Bone marrow (tissue), 2 donors: ENCODE measurements around the gene FARP1.
"Not testable (repeated sequence)": the region's sequence is repeated elsewhere in the genome, so short reads cannot be mapped to it uniquely, and the experiment has no call there.

ENCODE experiments used
- DNase-seq, 2 donors: peaks; one replicate each; lab custom pipeline; 2025; lab: John Stamatoyannopoulos, UW

The FARP1 gene

DNA sequence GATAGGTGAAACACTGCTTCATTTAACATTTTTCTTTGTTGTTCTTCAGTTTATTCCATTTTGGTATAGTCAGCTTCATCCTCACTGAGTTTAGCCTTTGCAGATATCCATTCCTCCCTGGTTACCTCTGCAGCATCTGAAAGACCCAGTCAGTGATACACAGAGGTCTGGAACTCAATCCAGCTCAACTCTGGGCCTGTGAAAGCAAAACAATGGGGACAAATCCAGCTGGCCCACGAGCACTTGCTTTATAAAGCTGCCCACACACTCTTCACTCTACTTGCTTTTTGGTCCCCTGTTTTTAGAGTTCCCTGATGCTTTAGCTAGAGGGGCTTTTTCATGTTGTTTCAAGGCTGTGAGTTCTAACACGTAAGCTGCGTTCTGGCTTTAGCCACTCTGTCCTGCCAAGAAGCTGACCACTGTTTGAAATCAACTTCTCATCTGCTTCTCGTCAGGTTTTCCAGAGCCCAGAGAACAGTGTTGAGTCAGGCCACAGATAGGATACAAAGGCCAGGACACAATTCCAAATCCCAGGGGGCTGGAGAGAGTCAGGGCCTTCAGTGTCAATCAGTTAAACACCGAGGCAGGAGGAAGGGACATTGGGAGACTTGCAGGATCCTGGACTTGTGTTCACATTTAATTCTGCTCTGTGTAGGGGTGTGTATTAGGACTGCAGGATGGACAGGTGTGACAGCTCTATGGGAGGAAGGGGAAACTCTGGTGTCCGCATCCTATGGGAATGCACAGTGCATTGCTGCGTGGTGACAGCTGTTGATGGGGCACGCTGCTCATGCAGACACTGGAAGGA is 117.7 kb downstream of the FARP1 start:
- DNase-seq = no peak

DNA sequence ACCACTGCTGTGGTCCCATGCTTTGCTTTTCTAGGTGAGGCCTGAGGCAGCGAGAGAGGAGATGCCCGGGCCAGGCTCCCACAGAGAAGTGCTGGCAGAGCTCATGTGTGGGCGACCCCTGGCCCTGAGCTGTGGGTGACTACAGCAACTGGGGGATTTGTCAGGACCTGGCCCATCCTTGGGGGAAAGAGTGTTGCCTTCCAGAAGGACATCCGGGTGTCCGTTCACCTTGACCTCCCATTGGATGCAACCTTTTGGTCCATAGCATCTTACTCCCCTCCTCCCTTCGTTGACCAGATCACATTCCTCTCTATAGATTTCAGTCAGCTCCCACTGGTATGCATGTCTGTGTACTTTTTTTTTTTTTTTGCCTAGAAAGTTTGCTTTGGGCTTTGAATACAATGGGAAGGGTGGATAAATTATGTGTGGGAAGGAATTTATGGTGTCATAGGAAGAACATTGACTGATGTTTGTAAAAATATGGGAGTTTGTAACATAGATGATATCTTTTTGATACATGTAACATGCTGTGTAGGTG is 118.3 kb downstream of the FARP1 start:
- DNase-seq = no peak

DNA sequence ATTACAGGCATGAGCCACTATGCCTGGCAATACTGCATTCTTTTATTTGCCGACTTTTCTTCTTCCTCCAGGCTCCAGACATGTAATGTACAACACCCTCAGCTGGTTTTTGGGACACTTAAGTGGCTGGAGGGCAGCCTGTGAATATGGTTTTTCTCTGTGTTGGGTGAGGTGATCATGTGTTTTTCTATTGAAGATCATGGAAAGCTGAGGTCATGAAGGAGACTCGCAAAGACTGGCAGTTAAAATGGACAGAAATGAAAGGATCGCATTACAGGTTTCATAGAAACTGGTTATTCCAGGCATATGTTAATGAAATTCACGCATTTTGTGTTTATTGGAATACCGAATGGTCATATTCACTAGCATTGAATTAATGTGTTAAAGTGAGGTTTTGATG is 119.4 kb downstream of the FARP1 start:
- DNase-seq = no peak

DNA sequence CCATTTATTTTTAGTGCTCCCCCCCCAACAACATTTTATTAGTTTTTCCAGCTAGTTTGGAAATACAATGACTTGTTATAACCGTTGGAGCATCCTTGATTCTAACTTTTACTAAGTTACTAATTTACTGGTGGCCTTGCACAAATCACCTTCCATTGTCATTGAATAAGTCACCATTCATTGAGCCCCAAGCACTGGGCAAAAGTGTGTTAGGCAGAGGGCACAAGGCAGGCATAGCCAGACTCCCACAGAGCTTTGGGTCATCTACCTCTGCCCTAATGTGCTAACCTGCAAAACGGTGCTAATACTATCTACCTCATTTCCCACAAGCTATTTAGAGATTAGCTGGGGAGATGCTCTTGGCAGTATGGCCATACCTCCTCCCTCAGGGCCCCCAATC is 120.9 kb downstream of the FARP1 start:
- DNase-seq = no peak

DNA sequence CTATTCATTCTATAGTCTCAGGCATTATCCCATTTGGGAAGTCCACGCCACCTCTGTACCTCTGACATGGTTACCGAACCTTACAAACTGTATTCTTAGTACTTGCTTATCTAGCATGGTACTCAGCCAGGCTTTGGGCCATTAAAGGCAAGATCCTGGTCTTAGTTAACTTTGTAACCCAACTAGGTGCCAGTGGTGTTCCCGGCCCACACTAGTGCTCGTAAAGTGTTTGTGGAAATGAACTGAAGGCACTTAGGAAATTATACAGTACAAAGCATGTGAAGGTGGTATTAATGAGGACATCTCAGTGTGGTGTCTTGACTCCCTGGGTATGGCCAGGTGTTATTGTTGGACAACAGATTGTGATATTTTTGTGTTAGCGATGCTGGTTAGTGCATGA is 122.0 kb downstream of the FARP1 start:
- no peak for DNase-seq

DNA sequence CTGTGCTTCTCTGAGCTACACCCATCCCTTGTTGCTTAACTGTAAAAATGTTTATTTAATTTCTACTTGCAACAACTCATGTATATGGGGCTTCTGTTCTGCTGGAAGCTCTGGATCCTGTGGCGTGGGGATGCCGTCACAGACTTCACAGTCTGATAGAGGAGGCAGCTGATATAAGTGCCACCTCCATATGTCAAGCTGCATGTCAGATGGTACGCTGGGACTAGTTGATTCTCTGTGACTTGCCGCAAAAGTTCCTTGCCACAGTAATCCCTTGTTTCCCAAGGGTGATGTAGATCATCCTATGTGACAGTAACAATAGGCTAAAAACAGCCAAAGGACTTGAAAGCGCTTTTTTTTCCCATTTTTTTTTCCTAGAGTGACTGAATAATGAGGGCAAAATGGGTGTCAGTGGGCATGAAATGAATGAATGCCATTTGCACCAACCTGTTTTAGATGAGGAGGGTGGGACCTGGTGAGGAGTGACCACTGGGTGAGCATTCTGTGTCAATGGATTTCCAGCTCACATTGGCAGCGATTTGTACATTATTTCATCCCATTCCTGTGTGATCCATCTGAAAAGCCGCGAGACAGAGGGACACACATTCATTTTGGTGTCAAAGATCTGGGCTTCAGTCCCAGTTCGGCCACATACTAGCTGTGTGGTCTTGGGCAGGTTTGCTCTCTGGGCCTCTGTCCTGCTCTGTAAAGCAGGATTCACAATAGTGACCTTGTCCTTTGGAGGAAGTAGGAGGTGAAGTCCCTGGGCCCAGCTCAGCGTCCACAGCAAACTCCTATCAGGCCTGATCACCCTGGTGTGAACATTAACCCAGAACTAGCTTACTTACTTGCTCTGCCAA is 123.0 kb downstream of the FARP1 start:
- DNase-seq = no peak

DNA sequence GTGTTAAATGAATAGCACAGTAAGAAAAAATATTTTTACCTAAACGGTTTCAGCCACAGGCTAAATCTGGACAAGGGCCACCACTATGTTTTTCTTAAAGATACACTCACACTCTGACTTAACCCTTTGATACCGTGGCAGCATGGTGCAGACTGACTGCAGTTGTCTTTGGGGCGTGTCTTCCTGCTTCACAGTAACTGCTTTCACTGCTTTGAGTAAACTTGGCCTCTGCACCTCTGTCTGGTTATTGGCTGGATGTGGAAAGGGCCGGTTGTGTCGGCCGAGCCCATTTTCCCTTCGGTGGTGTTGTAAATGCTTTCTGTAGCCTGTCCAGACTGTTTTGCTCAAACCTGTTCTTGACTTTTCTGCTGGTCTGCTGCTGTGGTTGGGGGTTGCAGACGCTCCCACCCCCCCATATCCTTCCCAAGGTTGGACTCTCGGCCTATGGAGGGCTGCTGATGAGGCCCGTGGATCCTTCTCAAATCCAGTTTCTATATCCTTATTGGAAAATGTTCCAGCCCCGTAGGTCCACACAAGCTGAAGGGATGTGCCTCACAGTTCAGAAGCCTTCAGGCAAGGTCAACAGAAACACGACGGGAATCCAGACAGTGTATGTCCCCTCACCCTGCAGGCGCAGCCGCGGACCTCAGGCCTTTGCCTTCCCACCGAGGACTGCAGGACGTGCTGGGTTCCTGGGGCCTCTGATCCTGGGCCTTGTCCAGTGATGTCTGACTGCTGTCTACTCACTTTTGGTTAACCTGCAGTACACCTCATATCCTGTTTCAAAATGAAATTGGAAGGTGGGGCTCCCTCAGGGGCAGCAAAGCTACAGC is 124.4 kb downstream of the FARP1 start:
- no peak for DNase-seq

DNA sequence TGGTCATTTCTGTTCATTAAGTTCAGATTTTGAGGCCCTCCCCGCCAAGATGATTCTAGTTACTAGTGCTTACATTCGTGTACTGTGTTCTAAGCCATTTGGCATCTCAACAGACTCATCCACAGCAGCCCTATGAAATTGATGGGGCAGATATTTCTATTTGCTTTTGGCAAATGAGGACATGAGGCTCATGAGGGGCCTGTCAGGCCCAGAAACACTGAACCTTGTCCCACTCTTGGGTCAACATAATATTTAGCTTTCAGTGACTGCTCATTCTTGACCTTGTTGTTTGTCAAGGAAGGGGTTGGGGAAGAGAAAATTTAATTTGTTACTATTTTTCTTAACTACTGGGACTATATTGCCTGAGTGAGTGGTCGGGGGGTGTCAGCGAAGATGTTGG is 126.5 kb downstream of the FARP1 start:
- DNase-seq = no peak

DNA sequence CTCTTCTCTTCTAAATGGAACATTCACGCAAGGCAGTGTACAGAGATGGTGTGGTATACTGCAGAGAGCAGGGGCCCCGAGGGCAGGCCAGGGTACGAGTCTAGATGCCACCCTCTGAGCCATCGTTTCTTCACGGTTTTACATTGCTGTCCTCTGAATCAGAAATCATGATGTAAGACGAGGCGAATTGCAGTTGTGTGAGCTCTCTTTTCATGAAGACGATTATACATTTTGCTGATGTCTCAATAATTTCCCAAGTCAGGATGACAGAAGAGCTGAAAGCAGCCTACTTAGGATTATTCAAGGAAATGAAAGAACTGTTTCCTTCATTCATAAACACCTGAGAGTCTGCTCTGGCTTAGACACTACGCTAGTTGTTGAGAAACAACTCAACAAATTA is 127.9 kb downstream of the FARP1 start:
- no peak for DNase-seq

DNA sequence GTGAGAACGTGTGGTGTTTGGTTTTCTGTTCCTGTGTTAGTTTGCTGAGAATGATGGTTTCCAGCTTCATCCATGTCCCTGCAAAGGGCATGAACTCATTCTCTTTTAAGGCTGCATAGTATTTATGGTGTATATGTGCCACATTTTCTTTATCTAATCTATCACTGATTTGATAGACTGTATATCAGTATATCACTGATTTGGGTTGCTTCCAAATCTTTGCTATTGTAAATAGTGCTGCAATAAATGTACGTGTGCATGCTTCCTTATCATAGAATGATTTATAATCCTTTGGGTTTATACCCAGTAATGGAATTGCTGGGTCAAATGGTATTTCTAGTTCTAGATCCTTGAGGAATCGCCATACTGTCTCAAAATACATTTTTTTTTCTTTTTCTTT is 128.8 kb downstream of the FARP1 start:
- not testable (repeated sequence) for DNase-seq

DNA sequence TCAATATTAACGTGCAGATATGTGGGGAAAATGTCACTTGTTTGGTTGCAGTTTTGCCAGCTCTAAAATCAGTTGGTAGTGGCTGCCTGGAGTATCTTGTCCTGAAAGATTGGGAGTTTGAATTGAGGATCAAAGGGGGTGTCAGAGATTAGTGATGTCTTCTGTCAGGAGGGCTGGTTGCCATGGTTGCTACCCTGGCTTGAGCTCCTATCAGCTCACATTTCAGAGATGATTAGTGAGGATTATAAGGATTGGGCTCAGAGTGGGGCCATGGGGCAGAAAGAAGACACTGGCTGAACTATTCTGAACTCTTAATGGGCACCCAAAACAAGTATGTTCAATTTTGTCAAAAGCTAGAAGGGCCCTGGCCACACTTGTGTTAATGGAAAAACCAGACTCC is 129.7 kb downstream of the FARP1 start:
- no peak for DNase-seq

DNA sequence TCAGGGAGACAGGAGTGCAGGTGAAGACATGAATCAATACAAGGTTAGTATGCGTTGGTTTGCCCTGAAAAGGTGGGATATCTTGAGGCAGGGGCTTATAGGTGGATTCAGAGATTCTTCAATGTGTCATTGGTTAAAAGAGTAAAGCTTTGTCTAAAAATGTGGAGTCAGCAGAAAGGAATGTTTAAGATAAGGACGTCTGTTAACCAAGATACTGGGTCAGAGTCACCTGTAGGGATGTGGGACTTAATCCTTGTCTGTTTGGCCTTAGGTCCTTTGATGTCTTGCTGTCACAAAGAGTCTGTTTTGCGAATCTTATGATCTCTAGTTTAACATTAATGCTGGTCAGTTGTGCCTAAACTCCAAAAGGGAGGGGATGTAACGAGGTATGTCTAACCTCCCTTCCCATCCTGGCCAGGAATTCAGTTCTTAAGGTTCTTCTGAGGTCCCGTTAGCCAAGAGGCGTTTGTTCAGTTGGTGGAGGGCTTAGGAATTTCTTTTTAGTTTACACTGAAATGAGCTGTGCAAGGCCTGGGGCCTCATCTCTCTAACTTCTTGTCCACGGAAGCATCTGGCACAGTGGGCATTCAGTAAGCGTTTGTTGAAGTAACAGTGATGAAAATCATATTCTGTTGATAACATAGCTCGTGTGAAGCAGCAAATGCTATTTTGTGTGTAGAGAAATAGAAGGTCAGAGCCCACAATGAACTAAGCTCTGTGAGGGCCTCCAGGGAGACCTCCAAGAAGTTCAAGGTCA is 130.4 kb downstream of the FARP1 start:
- DNase-seq = no peak

DNA sequence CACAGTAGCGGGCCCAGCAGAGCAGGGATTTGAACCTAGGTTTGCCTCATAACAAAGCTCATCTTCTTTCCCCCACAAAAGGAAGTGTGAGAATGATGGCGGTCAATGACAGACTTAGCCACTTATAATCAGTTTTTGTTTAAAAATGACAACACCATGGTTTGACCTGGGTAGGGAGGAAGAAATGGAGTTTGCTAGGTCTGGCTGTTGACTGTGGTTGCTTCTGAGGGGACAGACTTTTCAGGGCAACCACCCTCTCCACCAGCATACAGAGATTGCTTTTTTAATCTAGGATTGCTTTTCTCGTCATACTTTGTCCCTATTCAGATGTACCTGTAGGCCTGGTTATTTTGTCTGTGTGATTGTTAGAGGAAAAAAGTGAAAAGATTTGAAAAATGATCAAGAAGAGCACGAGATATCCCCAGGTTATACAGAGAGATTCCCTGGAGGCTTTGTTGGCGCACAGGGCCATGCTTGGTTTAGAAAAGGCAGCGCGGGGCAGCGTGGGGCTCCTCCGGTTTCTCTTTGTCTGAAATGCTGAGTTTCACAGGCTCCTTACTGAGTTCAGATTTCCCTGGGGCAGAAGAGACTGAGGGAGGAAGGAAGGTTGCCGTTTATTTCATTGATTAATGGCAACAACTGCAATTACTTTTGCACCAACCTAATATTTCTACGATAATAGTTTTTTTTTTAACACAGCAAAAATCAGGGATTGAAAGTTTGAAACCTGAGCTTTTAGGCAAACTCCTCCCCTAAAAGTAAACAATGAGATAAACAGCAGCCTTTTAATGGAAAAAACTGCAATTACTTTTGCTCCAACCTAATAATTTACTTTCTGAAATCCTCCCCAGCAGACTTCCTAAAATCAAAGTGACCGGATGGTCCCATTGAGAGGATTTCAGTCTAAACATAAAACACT is 131.2 kb downstream of the FARP1 start:
- no peak for DNase-seq

DNA sequence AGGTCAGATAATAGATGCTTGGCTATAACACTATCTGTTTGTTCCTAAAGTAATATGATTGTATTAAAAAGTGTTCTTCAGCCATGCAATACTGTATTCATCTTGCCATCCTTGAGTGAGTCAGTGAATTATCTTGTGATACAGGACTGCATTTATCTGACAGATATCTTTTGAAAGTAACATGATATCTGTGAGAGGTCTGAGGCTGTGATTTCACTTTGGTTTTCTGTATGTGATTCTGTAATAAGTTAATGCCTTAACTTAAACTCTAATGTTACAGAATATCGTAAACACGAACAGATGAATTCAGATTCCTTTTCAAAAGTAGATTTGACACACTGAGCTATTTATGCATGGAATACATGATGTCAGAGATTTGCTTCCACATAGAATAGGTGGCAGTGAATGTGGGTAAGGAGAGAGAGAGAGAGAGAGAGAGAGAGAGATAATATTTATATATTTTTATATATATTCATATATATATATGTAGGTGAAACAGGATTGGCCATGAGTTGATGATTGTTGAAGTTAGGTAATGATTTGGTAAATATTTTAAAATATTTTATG is 132.1 kb downstream of the FARP1 start:
- no peak for DNase-seq

DNA sequence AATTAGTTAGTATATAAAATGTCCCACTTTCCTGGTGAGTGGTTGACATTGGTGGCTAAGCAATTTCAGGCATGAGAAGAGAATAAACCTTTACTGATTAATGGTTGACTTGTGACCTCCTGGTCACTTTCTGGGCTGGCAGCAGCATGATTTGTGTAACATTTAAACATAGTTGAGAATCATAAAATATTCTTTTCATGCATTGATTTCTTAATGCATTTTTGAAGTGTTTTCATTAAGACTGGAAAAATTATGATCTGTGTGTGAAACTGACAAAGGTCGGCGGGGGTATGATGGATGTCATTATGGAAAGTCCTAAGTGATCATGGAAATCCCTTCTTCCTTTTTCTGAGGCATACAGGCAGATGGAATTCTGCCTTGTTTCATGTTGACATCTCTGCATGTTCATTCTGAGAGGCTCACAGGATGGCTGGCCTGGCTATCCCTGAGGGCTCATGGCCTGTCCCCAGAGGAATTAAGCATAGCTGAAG is 132.8 kb downstream of the FARP1 start:
- DNase-seq = no peak

DNA sequence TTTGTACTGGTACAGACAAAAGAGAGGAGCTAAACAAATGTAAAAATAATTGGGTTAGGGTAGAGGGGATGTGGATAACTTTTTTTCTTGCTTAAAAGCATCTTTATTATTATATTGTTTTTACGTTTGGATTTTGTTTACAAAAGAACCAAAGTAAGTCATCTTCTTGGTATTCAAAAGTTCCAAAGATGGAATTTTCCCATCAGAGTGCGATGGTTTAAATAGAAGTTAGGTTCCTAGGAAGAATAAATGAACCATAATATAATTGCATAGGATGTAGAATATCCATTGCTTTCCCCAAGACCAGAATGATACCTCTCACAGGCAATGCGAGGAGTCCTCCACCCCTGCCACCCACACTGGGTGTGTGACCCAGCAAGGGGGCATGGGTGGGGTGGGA is 133.6 kb downstream of the FARP1 start:
- DNase-seq = no peak

DNA sequence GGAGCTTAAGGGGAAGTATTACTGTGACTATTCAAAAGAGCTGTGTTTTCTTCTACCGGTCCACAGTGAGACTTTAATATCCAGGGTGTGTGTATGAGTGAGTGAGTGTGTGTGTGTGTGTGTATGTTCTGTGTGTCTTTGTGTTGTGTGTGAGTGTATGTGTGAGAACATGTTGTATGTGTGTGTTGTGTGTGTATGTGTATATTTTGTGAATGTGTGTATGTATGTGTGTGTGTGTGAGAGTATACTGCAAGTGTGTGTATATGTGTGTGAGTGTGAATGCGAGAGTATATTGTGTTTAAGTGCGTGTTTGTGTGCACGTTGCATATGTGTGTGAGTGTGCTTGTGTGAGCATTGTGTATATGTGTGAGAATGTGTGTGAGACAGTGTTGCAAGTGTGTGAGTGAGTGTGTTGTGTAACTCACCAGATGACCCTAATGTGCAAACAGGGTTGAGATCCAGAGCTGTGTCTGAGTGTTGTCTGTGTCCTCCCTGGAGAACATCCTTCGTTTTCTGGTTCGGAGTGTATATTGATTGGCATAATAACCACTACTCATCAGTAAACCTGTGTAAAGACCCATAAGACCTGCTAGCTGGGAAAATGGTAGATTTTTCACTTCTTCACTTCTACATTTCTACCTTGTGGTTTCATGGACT is 135.3 kb downstream of the FARP1 start:
- no peak for DNase-seq

DNA sequence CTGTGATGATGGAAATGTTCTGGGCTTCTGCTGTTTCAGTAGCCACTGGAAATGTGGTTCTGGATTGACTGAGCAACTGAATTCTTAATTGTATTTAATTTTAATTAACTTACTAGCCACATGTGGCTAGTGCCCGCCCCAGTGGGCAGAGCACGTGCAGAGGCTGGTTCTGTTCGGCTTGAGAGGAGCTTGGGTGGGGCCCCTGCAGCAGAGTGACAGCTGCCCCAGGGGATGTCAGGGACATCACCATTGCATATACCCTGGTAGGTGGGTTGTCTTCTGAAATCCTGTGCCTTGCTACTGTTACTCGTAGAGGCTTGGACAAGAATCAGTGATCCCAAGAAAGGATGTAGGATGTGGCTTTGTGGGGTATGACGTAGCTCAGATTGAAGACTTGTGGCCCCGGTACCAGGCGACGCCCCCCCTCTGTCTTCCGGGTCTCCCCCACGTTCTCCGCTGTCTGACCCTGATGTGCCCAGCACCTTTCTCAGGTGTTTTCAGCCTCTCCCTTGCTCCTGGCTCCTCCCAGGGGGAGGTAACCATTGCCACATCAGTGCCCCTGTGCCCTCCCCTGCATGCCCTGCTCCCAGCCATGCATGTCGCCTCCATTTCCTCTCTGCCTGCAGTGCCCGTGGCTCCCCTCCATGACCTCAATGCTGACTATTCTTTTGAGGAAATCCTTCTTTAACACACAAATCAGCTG is 136.7 kb downstream of the FARP1 start:
- no peak for DNase-seq

DNA sequence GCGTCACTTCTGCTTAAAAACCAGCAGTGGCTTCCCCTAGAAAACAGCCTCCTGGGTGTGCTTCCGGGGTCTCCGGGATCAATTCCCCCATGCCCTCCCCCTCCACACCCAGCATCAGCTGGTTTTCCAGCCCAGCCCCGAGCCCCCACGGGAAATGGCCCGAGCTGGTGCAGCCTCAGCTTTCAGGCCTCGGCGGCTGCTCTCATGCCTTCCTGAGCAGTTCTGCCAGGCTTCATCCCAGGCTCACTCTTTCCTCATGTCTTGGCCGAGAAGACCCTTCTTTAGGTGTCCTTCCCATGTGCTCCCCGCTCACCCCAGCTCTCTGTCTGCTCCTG is 137.2 kb downstream of the FARP1 start:
- DNase-seq = no peak
